OCI-LY3 (cell line): ENCODE measurements around the gene CDK17.
"Not testable (repeated sequence)": the region's sequence is repeated elsewhere in the genome, so short reads cannot be mapped to it uniquely, and the experiment has no call there.

Experiments
- H2AFZ ChIP-seq: fragments of 200-600, 300-600 bp; shearing (Covaris generic); 2 replicates; pipeline ENCODE4 v1.6.0; 2014; ENCODE audit warnings: antibody characterized with exemption, low read depth, low read length
- H3K27ac ChIP-seq: fragments of 200-600, 300-600 bp; sonication (generic); 2 replicates; pipeline ENCODE4 v1.5.1; 2014; ENCODE audit warnings: mild to moderate bottlenecking, low read length, moderate library complexity, mixed read lengths
- H3K27me3 ChIP-seq: fragments of 200-600, 300-600 bp; sonication (generic); 2 replicates; pipeline ENCODE4 v1.6.1; 2014; ENCODE audit warnings: low read depth, low read length, mixed read lengths
- H3K36me3 ChIP-seq: fragments of 200-600, 300-600 bp; sonication (generic); replicated peaks from 2 replicates; pipeline ENCODE3; 2014; ENCODE audit warnings: low read depth, low read length, mixed read lengths
- H3K4me1 ChIP-seq: fragments of 300-600, 200-600 bp; sonication (generic); 2 replicates; pipeline ENCODE4 v1.6.1; 2014; ENCODE audit warnings: low read length, mixed read lengths
- H3K4me2 ChIP-seq: fragments of 200-600, 300-600 bp; sonication (generic); 2 replicates; pipeline ENCODE4 v1.6.1; 2014; ENCODE audit warnings: low read length, mixed read lengths
- H3K4me3 ChIP-seq: fragments of 300-600, 200-600 bp; sonication (generic); 2 replicates; pipeline ENCODE4 v1.5.1; 2014; ENCODE audit warnings: antibody characterized with exemption, mild to moderate bottlenecking, low read length, moderate library complexity
- H3K79me2 ChIP-seq: fragments of 300-600, 200-600 bp; shearing (Covaris generic); 2 replicates; pipeline ENCODE4 v1.6.1; 2014; ENCODE audit warnings: mild to moderate bottlenecking, low read length, mixed read lengths
- H3K9ac ChIP-seq: fragments of 300-600, 200-600 bp; shearing (Covaris generic); 2 replicates; pipeline ENCODE4 v1.6.0; 2014; ENCODE audit warnings: mild to moderate bottlenecking, low read length, moderate library complexity
- H3K9me3 ChIP-seq: fragments of 200-600, 300-600 bp; shearing (Covaris generic); 2 replicates; pipeline ENCODE4 v1.6.1; 2014; ENCODE audit warnings: low read length, mixed read lengths; ENCODE audit not compliant: insufficient read depth
- H4K20me1 ChIP-seq: fragments of 200-600, 300-600 bp; sonication (generic); 2 replicates; pipeline ENCODE4 v1.6.1; 2016; ENCODE audit warnings: low read length, mixed read lengths; ENCODE audit not compliant: insufficient read depth
- EZH2phosphoT487 ChIP-seq: fragments of 200-600 bp; shearing (Covaris generic); IDR thresholded peaks from 2 replicates; pipeline ENCODE4 v1.6.1; 2018; ENCODE audit warnings: antibody characterized with exemption, mixed run types, low read depth
- TF ChIP-seq, protein P1 (sequence below): fragments of 200-600, 300-600 bp; sonication (generic); IDR thresholded peaks from 2 replicates; pipeline ENCODE4 v1.5.1; 2014; ENCODE audit warnings: antibody characterized with exemption, low read length, low read depth

Gene CDK17

DNA sequence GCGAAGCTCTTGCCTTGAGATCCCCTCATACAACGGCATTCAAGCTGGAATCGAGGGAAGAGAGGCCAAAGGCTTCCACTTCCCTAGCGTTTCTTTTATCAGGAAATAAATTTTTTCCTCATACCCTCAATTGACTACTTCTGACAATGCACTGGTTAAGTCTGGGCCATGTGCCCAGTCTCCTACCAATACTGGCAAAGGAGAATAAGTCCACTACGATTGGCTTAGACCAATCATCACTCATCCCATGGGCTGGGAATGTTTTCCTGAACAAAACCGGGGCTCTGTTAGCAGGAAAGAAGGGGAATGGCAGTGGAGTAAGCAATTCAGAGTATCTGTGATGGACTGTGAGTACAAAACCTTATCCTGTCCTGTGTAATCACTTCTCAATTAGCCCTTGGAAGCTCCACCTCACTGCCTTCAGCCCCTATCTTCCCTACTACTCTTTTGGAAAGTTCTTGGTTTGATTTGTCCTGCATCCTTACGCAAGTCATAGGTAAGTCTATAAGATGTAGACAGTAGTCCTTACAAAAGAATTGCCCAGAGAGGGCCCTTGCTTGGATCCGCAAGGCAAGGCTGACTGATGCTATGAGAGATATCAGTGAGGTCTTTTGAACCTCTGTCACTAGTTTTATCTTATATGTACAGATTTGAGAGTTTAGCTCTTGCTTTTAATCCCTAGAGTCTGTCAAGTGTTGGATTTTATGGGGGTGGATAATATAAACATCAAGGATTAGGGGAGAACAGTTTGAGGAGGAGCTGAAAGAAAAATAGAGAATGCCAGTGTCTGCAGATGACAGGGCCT, 36.3 kb upstream of the CDK17 start:
- no peak for TF ChIP-seq EZH2phosphoT487
- TF ChIP-seq, protein P1, sequence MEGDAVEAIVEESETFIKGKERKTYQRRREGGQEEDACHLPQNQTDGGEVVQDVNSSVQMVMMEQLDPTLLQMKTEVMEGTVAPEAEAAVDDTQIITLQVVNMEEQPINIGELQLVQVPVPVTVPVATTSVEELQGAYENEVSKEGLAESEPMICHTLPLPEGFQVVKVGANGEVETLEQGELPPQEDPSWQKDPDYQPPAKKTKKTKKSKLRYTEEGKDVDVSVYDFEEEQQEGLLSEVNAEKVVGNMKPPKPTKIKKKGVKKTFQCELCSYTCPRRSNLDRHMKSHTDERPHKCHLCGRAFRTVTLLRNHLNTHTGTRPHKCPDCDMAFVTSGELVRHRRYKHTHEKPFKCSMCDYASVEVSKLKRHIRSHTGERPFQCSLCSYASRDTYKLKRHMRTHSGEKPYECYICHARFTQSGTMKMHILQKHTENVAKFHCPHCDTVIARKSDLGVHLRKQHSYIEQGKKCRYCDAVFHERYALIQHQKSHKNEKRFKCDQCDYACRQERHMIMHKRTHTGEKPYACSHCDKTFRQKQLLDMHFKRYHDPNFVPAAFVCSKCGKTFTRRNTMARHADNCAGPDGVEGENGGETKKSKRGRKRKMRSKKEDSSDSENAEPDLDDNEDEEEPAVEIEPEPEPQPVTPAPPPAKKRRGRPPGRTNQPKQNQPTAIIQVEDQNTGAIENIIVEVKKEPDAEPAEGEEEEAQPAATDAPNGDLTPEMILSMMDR, result no peak
- Histone ChIP-seq H3K4me2 (no peak overlapping the region), H3K9me3 (no peaks in the 10 kb centered on the region), H3K36me3 (no peaks in the 10 kb centered on the region), H4K20me1 (no peaks in the 10 kb centered on the region), H3K4me1 (no peaks in the 10 kb centered on the region), H3K27me3 (no peaks in the 10 kb centered on the region), H3K9ac (no peak overlapping the region), H3K27ac (no peak overlapping the region), H3K79me2 (no peaks in the 10 kb centered on the region), H2AFZ (no peak overlapping the region), H3K4me3 (no peak overlapping the region)

DNA sequence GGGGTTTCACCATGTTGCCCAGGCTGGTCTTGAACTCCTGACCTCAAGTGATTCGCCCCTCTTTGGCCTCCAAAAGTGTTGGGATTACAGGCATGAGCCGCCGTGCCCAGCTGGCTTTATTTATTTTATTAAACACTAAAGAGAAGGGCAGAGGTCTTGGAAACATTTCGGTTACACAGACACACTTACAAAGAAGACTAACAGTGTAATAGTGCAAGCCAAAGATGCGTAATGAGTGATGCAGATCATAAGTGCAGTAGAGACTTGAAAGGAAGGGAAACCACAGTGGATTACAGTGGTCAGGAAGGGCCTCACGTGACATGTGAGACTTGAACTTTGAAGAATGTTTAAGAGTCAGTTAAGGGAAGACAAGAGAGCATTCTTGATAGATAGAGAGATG, 33.9 kb upstream of the CDK17 start:
- Histone ChIP-seq H3K4me2 (no peak overlapping the region), H3K36me3 (no peaks in the 10 kb centered on the region), H3K27me3 (no peaks in the 10 kb centered on the region), H3K9ac (no peak overlapping the region), H3K4me3 (no peak overlapping the region), H4K20me1 (no peaks in the 10 kb centered on the region), H2AFZ (no peak overlapping the region), H3K27ac (no peak overlapping the region), H3K4me1 (no peaks in the 10 kb centered on the region), H3K79me2 (no peaks in the 10 kb centered on the region), H3K9me3 (no peaks in the 10 kb centered on the region)
- TF ChIP-seq, protein P1, result no peak
- TF ChIP-seq EZH2phosphoT487, result no peak

DNA sequence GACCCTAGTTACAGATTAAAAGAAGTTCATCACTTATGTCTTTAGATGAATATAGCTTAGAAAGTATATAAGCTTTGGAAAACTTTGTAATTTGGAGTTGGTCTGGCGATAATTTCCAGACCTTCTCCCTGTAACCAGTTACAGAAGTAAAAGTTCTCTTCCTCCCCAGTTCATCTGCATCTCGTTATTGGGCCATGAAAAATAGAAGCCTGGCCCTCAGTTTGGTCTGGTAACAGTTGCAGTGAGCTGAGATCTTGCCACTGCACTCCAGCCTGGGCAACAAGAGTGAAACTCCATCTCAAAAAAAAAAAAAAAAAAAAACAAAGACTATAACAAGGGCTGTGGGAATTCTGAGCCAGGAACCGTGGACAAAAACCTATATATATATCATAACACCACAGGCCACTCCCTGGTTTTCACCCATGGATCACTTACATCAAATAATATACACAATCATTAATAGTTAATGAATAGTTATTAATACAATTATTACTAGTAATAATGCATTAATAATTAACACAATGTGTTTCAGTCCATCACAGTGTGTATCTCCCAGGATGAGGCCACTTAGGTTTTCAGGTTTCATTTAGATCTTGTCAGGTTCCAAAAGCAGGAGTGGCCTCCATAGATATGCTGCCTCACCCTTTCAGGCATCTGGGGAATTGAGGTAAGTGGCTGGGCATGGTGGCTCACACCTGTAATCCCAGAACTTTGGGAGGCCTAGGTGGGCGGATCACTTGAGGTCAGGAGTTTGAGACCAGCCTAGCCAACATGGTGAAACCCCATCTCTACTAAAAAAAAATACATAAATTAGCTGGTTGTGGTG, 32.5 kb upstream of the CDK17 start:
- not testable (repeated sequence) for H3K9me3 ChIP-seq, H3K27ac ChIP-seq, H3K9ac ChIP-seq, H3K4me1 ChIP-seq, H3K79me2 ChIP-seq, H2AFZ ChIP-seq, H4K20me1 ChIP-seq, H3K4me3 ChIP-seq, H3K4me2 ChIP-seq, H3K27me3 ChIP-seq, H3K36me3 ChIP-seq

DNA sequence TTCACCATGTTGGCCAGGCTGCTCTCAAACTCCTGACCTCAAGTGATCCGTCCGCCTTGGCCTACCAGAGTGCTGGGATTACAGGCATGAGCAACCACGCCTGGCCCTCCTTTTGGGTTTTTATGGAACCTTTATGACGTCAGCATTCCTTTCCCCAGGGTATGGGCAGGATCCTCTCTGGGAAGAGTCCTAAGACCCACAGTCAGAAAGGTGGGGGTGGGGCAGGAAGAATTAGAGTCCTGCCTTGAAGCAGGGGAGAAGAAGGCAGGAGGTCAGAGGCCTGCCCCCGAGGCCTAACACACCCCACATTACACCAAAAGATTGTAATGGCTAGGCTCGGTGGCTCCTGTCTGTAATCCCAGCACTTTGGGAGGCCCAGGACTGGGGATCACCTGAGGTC, 30.8 kb upstream of the CDK17 start:
- Histone ChIP-seq H4K20me1 (no peaks in the 10 kb centered on the region), H3K4me3 (no peak overlapping the region), H3K9me3 (no peaks in the 10 kb centered on the region), H3K36me3 (no peaks in the 10 kb centered on the region), H3K27ac (no peak overlapping the region), H3K4me1 (no peaks in the 10 kb centered on the region), H3K79me2 (no peaks in the 10 kb centered on the region), H2AFZ (no peak overlapping the region), H3K9ac (no peak overlapping the region), H3K4me2 (no peak overlapping the region), H3K27me3 (no peaks in the 10 kb centered on the region)
- TF ChIP-seq EZH2phosphoT487, result no peak
- TF ChIP-seq, protein P1, result no peak
